Activated naive CD8-positive, alpha-beta T cell treated with anti-CD3 and anti-CD28 coated beads for 36 hours (primary cell): ENCODE measurements around the gene SOS2. TPM values are rescaled to one million over a fixed set of nuclear protein-coding genes. Genes with fewer than 3 reads are reported as not detected.

Experiments
- DNase-seq: peaks from one replicate; pipeline ENCODE4 v3.0.0; 2021
- H3K27ac Mint-ChIP-seq: one replicate; pipeline ENCODE4 v1.8.0; 2022; ENCODE audit warnings: mild to moderate bottlenecking, moderate library complexity, mixed read lengths
- H3K27me3 Mint-ChIP-seq: one replicate; pipeline ENCODE4 v1.8.0; 2022; ENCODE audit warnings: mild to moderate bottlenecking, mixed read lengths
- H3K36me3 Mint-ChIP-seq: one replicate; pipeline ENCODE4 v1.8.0; 2021; ENCODE audit warnings: mild to moderate bottlenecking, mixed read lengths
- H3K4me1 Mint-ChIP-seq: one replicate; pipeline ENCODE4 v1.8.0; 2021; ENCODE audit warnings: mixed read lengths
- H3K4me3 Mint-ChIP-seq: one replicate; pipeline ENCODE4 v1.8.0; 2022; ENCODE audit warnings: mild to moderate bottlenecking, moderate library complexity, mixed read lengths
- H3K9me3 Mint-ChIP-seq: one replicate; pipeline ENCODE4 v1.8.0; 2022; ENCODE audit warnings: mixed read lengths
- total RNA-seq, 2 experiments: library from RNA; stranded (reverse); gene quantifications; one replicate each; pipeline ENCODE4 v1.2.3, GENCODE V29; 2021

Gene SOS2
- total RNA-seq, 2 experiments from 2014 or later: 13.4 to 13.6 TPM

GRCh38 chr14:50113381-50114035, 117.9 kb downstream of the SOS2 start:
- Mint-ChIP-seq H3K27ac (peak overlapping the region; percentile 54), H3K4me1 (peaks cover 50% of the 10 kb centered on the region), H3K4me3 (peak overlapping the region; percentile 29), H3K27me3 (no peaks in the 10 kb centered on the region), H3K9me3 (no peaks in the 10 kb centered on the region), H3K36me3 (peaks cover 39% of the 10 kb centered on the region)
- no peak for DNase-seq

- Mint-ChIP-seq H3K36me3 (peaks cover 34% of the 10 kb centered on the region), H3K27me3 (no peaks in the 10 kb centered on the region), H3K4me1 (peaks cover 44% of the 10 kb centered on the region), H3K4me3 (no peak overlapping the region), H3K9me3 (no peaks in the 10 kb centered on the region), H3K27ac (peak overlapping the region; percentile 34)
- DNase-seq: no peak
Observed at GRCh38 chr14:50110323-50111037, 120.9 kb downstream of the SOS2 start.

- no peak for DNase-seq
- H3K9me3 Mint-ChIP-seq: no peaks in the 10 kb centered on the region
- peaks cover 39% of the 10 kb centered on the region for H3K4me1 Mint-ChIP-seq
- peaks cover 30% of the 10 kb centered on the region for H3K36me3 Mint-ChIP-seq
- no peaks in the 10 kb centered on the region for H3K27me3 Mint-ChIP-seq
- H3K4me3 Mint-ChIP-seq: no peak overlapping the region
- peak overlapping the region; percentile 29 for H3K27ac Mint-ChIP-seq
Observed at GRCh38 chr14:50109342-50109741, 122.0 kb downstream of the SOS2 start.

GRCh38 chr14:50107850-50108249, 123.5 kb downstream of the SOS2 start:
- peak overlapping the region; percentile 1 for H3K27ac Mint-ChIP-seq
- no peaks in the 10 kb centered on the region for H3K9me3 Mint-ChIP-seq
- H3K36me3 Mint-ChIP-seq: peaks cover 30% of the 10 kb centered on the region
- H3K4me3 Mint-ChIP-seq: no peak overlapping the region
- no peaks in the 10 kb centered on the region for H3K27me3 Mint-ChIP-seq
- no peak for DNase-seq
- H3K4me1 Mint-ChIP-seq: peaks cover 41% of the 10 kb centered on the region

GRCh38 chr14:50106178-50106577, 125.2 kb downstream of the SOS2 start:
- Mint-ChIP-seq H3K36me3 (peaks cover 23% of the 10 kb centered on the region), H3K27ac (no peak overlapping the region), H3K4me1 (peaks cover 38% of the 10 kb centered on the region), H3K9me3 (no peaks in the 10 kb centered on the region), H3K4me3 (no peak overlapping the region), H3K27me3 (no peaks in the 10 kb centered on the region)
- no peak for DNase-seq

- no peak for DNase-seq
- peaks cover 22% of the 10 kb centered on the region for H3K36me3 Mint-ChIP-seq
- H3K4me3 Mint-ChIP-seq: peak overlapping the region; percentile 47
- no peaks in the 10 kb centered on the region for H3K27me3 Mint-ChIP-seq
- H3K4me1 Mint-ChIP-seq: peaks cover 46% of the 10 kb centered on the region
- peak overlapping the region; percentile 90 for H3K27ac Mint-ChIP-seq
- no peaks in the 10 kb centered on the region for H3K9me3 Mint-ChIP-seq
Observed at GRCh38 chr14:50103558-50103957, 127.8 kb downstream of the SOS2 start.

- Mint-ChIP-seq H3K27ac (no peak overlapping the region), H3K4me3 (no peak overlapping the region), H3K27me3 (no peaks in the 10 kb centered on the region), H3K9me3 (no peaks in the 10 kb centered on the region), H3K36me3 (peaks cover 22% of the 10 kb centered on the region), H3K4me1 (peaks cover 53% of the 10 kb centered on the region)
- DNase-seq: no peak
Observed at GRCh38 chr14:50101417-50101816, 130.0 kb downstream of the SOS2 start.

- peaks cover 59% of the 10 kb centered on the region for H3K4me1 Mint-ChIP-seq
- H3K9me3 Mint-ChIP-seq: no peaks in the 10 kb centered on the region
- no peak overlapping the region for H3K4me3 Mint-ChIP-seq
Observed at GRCh38 chr14:50100805-50101204, 130.6 kb downstream of the SOS2 start.

GRCh38 chr14:50099335-50099734, 132.0 kb downstream of the SOS2 start:
- Mint-ChIP-seq H3K27me3 (no peaks in the 10 kb centered on the region), H3K27ac (peak overlapping the region; percentile 58), H3K4me3 (peak overlapping the region; percentile 49), H3K36me3 (peaks cover 31% of the 10 kb centered on the region), H3K4me1 (peaks cover 60% of the 10 kb centered on the region), H3K9me3 (no peaks in the 10 kb centered on the region)
- DNase-seq: no peak

More at GRCh38 chr14:50100805-50101204, 130.6 kb downstream of the SOS2 start:
- Mint-ChIP-seq H3K36me3 (peaks cover 24% of the 10 kb centered on the region), H3K27ac (peak overlapping the region; percentile 62), H3K27me3 (no peaks in the 10 kb centered on the region)
- DNase-seq: no peak

- no peak for DNase-seq
- peak overlapping the region; percentile 35 for H3K4me3 Mint-ChIP-seq
- H3K27me3 Mint-ChIP-seq: no peaks in the 10 kb centered on the region
Observed at GRCh38 chr14:50095895-50096294, 135.5 kb downstream of the SOS2 start.

GRCh38 chr14:50094056-50094755, 137.2 kb downstream of the SOS2 start:
- H3K4me1 Mint-ChIP-seq: peaks cover 64% of the 10 kb centered on the region
- H3K9me3 Mint-ChIP-seq: no peaks in the 10 kb centered on the region
- H3K27me3 Mint-ChIP-seq: no peaks in the 10 kb centered on the region
- DNase-seq: no peak
- no peak overlapping the region for H3K4me3 Mint-ChIP-seq
- H3K27ac Mint-ChIP-seq: peak overlapping the region; percentile 31
- peaks cover 28% of the 10 kb centered on the region for H3K36me3 Mint-ChIP-seq

More at GRCh38 chr14:50095895-50096294, 135.5 kb downstream of the SOS2 start:
- H3K9me3 Mint-ChIP-seq: no peaks in the 10 kb centered on the region
- H3K27ac Mint-ChIP-seq: peak overlapping the region; percentile 80
- peaks cover 67% of the 10 kb centered on the region for H3K4me1 Mint-ChIP-seq
- peaks cover 28% of the 10 kb centered on the region for H3K36me3 Mint-ChIP-seq

- H3K27me3 Mint-ChIP-seq: no peaks in the 10 kb centered on the region
- H3K36me3 Mint-ChIP-seq: peaks cover 26% of the 10 kb centered on the region
- peak overlapping the region; percentile 52 for H3K27ac Mint-ChIP-seq
- H3K4me3 Mint-ChIP-seq: no peak overlapping the region
- DNase-seq: no peak
- no peaks in the 10 kb centered on the region for H3K9me3 Mint-ChIP-seq
- H3K4me1 Mint-ChIP-seq: peaks cover 67% of the 10 kb centered on the region
Observed at GRCh38 chr14:50093496-50093895, 137.9 kb downstream of the SOS2 start.

GRCh38 chr14:50092006-50092555, 139.3 kb downstream of the SOS2 start:
- Mint-ChIP-seq H3K27me3 (no peaks in the 10 kb centered on the region), H3K9me3 (no peaks in the 10 kb centered on the region), H3K36me3 (peaks cover 29% of the 10 kb centered on the region), H3K27ac (peak overlapping the region; percentile 4), H3K4me1 (peaks cover 81% of the 10 kb centered on the region), H3K4me3 (no peak overlapping the region)
- no peak for DNase-seq

GRCh38 chr14:50091240-50091913, 140.0 kb downstream of the SOS2 start:
- Mint-ChIP-seq H3K36me3 (peaks cover 24% of the 10 kb centered on the region), H3K27ac (peak overlapping the region; percentile 79), H3K4me1 (peaks cover 77% of the 10 kb centered on the region), H3K9me3 (no peaks in the 10 kb centered on the region), H3K27me3 (no peaks in the 10 kb centered on the region), H3K4me3 (no peak overlapping the region)
- DNase-seq: no peak
